GM13976 (cell line): ENCODE measurements around the gene OR52I2.

ENCODE experiments used
- DNase-seq: peaks from one replicate; pipeline ENCODE4 v3.0.0; 2012; ENCODE audit warnings: low spot score
- in situ Hi-C: fragments of 300-500 bp; cut with MboI; formaldehyde crosslinking; loops from one replicate; pipeline ENCODE4 v1.12.0; 2022; ENCODE audit warnings: low sequenced_read_pairs, mixed read lengths, inconsistent platforms; ENCODE audit not compliant: unreplicated experiment
- TF ChIP-seq, protein P1 (sequence below): IDR thresholded peaks from 2 replicates; pipeline ENCODE4 v1.5.1; 2012; ENCODE audit warnings: borderline replicate concordance, mild to moderate bottlenecking; ENCODE audit not compliant: insufficient read depth; ENCODE audit errors: extremely low read depth, missing control alignments, control extremely low read depth

The OR52I2 gene

DNA sequence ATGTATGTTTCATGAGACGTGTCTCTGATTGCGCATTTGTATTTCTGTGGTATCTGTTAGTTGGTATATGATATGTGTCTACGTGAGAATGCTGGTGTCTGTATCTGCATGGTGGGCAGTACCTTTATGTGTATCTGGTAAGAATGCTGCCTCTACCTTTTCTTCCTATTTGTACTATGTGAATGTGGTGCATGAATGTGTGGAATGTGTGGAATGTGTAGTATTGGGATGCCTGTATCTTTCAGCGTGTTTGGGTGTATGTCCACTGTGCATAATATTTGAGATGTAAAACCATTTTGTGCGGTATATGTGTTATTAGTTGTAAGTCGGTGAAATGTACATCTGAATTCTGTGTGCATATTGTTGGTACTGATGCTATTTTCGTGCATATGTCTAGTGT lies 60.0 kb downstream of the OR52I2 start:
- in situ Hi-C loops: loop anchor here (10.0 to 25.0 kb wide), 2 partner anchors 363 to 746 kb away; partner anchors contain the start of gene OR51M1
- DNase-seq: no peak
- TF ChIP-seq, protein P1, sequence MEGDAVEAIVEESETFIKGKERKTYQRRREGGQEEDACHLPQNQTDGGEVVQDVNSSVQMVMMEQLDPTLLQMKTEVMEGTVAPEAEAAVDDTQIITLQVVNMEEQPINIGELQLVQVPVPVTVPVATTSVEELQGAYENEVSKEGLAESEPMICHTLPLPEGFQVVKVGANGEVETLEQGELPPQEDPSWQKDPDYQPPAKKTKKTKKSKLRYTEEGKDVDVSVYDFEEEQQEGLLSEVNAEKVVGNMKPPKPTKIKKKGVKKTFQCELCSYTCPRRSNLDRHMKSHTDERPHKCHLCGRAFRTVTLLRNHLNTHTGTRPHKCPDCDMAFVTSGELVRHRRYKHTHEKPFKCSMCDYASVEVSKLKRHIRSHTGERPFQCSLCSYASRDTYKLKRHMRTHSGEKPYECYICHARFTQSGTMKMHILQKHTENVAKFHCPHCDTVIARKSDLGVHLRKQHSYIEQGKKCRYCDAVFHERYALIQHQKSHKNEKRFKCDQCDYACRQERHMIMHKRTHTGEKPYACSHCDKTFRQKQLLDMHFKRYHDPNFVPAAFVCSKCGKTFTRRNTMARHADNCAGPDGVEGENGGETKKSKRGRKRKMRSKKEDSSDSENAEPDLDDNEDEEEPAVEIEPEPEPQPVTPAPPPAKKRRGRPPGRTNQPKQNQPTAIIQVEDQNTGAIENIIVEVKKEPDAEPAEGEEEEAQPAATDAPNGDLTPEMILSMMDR: no peak

DNA sequence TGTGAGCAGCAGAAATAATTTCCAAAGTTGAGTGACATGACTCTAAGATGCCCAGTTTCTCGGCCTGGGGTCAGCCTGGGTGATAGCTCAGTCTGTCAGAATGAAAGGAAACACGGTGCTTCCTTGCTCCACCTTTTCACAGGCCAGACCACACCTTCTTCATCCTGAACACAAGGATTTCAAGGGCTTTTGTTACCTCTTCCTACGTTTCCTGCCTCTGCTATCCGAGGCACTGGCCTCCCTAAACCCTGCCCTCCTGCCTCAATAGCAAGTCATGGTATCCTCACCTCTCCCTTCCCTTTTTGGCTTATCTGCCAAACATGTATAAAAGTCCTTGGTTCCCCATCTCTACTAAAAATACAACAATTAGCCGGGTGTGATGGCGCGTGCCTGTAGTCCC lies 60.5 kb downstream of the OR52I2 start:
- in situ Hi-C loops: loop anchor here (10.0 to 25.0 kb wide), 2 partner anchors 363 to 745 kb away; partner anchors contain the start of gene OR51M1
- no peak for DNase-seq

More for the DNA sequence above, 60.5 kb downstream of the OR52I2 start:
- TF ChIP-seq, protein P1: no peak
